ENCODE measurements around the gene CDKAL1.

DNA sequence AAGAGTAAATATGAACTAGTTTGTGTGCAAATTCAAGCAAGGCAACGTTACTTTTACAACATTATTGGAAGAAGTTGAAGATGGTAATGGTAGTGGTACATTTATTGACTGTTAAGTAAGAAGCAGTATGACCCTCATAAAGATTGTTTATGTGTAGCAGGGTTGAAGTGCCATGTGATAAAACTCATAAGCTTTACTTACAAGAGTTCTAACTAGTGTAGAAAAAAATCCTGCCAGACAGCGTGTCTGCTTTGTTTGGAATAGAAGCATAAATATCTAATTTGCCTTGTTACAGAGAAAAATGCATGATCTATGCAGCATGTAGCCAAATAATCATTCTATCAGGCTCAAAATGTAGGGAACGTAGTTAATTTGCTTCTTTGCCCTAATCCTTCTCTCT lies 608.5 kb downstream of the CDKAL1 start:
- TF ChIP-seq, protein P1, sequence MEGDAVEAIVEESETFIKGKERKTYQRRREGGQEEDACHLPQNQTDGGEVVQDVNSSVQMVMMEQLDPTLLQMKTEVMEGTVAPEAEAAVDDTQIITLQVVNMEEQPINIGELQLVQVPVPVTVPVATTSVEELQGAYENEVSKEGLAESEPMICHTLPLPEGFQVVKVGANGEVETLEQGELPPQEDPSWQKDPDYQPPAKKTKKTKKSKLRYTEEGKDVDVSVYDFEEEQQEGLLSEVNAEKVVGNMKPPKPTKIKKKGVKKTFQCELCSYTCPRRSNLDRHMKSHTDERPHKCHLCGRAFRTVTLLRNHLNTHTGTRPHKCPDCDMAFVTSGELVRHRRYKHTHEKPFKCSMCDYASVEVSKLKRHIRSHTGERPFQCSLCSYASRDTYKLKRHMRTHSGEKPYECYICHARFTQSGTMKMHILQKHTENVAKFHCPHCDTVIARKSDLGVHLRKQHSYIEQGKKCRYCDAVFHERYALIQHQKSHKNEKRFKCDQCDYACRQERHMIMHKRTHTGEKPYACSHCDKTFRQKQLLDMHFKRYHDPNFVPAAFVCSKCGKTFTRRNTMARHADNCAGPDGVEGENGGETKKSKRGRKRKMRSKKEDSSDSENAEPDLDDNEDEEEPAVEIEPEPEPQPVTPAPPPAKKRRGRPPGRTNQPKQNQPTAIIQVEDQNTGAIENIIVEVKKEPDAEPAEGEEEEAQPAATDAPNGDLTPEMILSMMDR (IDR thresholded peaks at IDR 0.05 in 8 of 11, conservative IDR thresholded peaks at IDR 0.05 in 3 of 11), result no peak
- no peak for TF ChIP-seq POLR2AphosphoS5 (IDR thresholded peaks at IDR 0.05)

Data from spleen (tissue), 7 donors.